GM12872 (cell line): Measurements from ENCODE around the gene KDM1A.

Experiments used
- CTCF ChIP-seq: IDR thresholded peaks from 3 replicates; pipeline ENCODE4 v1.5.1; 2011; ENCODE audit warnings: low read depth, mild to moderate bottlenecking, low read length, moderate library complexity; ENCODE audit not compliant: insufficient read depth

KDM1A gene

DNA sequence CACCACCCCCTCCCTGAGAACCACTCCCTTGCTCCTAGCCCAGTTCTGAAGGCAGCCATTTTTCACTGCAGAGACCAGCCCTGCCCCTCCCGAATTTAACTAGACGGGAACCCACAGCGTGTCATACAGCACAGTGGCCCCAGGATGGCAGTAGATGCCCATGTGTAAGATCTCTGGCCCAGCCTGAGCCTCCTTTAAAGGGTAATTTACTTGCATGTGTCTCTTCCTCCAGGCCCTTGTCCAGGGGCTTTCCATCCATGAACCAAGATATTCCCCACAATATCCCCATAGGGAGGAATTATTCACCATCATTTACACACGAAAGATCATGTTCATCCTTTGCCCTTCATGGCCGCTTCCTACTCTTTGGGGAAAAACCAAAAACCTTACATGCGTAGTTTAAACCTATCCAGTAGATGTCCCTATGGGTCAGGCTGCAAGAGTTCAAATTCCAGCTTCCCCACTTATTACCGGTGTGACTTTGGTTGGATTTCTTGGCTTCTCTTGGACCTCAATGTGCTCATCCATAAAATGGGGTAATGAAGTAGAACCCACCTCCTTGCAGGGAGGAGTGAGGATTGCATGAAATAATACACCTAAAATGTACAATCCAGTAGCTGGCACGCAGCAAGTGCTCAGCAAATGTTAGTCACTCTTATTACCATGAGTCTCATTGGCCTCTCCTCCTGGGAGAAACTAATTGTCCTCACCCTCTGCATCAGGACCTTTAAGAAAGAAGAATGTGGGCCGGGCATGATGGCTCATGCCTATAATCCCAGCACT is 42.6 kb upstream of the KDM1A start:
- peak; percentile 82 for TF ChIP-seq CTCF

GRCh38 chr1:22978299-22978698 is 41.0 kb upstream of the KDM1A start:
- TF ChIP-seq CTCF: no peak

GRCh38 chr1:22983944-22984343 is 35.3 kb upstream of the KDM1A start:
- no peak for TF ChIP-seq CTCF

GRCh38 chr1:22995774-22996173 is 23.5 kb upstream of the KDM1A start:
- no peak for TF ChIP-seq CTCF

- TF ChIP-seq CTCF: no peak
Observed at GRCh38 chr1:23004112-23004511, 15.2 kb upstream of the KDM1A start.

GRCh38 chr1:23007106-23007505 is 12.2 kb upstream of the KDM1A start:
- no peak for TF ChIP-seq CTCF

- TF ChIP-seq CTCF: no peak
Observed at GRCh38 chr1:23008901-23009300, 10.4 kb upstream of the KDM1A start.
